Loucy (cell line): Measurements from ENCODE around the gene CFAP70.

Experiments used
- EZH2phosphoT487 ChIP-seq: fragments of 200-600 bp; IDR thresholded peaks from 2 replicates; pipeline ENCODE4 v1.6.1; 2018; ENCODE audit warnings: antibody characterized with exemption, mild to moderate bottlenecking, moderate library complexity, borderline replicate concordance
- TF ChIP-seq, protein P1 (sequence below): fragments of 200-600 bp; sonication (generic); conservative IDR thresholded peaks from 2 replicates; pipeline ENCODE4 v1.5.1; 2014; ENCODE audit warnings: mild to moderate bottlenecking, antibody characterized with exemption, low read length

- TF ChIP-seq, protein P1, sequence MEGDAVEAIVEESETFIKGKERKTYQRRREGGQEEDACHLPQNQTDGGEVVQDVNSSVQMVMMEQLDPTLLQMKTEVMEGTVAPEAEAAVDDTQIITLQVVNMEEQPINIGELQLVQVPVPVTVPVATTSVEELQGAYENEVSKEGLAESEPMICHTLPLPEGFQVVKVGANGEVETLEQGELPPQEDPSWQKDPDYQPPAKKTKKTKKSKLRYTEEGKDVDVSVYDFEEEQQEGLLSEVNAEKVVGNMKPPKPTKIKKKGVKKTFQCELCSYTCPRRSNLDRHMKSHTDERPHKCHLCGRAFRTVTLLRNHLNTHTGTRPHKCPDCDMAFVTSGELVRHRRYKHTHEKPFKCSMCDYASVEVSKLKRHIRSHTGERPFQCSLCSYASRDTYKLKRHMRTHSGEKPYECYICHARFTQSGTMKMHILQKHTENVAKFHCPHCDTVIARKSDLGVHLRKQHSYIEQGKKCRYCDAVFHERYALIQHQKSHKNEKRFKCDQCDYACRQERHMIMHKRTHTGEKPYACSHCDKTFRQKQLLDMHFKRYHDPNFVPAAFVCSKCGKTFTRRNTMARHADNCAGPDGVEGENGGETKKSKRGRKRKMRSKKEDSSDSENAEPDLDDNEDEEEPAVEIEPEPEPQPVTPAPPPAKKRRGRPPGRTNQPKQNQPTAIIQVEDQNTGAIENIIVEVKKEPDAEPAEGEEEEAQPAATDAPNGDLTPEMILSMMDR: no peak
- no peak for TF ChIP-seq EZH2phosphoT487
Observed at GRCh38 chr10:73264423-73264822, 94.2 kb downstream of the CFAP70 start.
